Pancreas (tissue), 10 donors: ENCODE results near the gene PTGER3. TPM values are rescaled to one million over a fixed set of nuclear protein-coding genes. Genes with fewer than 3 reads are reported as not detected.

ENCODE experiments used
- ATAC-seq, 4 donors: fragments of 200-7000 bp; cut with Tn5 transposase; one replicate each; pipeline versions ENCODE4 v1.8.0 to v1.9.1; 2020; ENCODE audit warnings: mild to moderate bottlenecking in 4 of 4, moderate library complexity in 4 of 4
- DNase-seq, 6 donors: peaks; one replicate each; pipeline ENCODE4 v3.0.0-alpha.2; 2020
- FAIRE-seq: peaks from 2 replicates; lab custom pipeline; 2012; peaks lifted over from hg19 to GRCh38; lab: Jason Lieb, UNC
- H3K27ac ChIP-seq, 4 donors: fragments of 200-600 bp; sonication (generic); 1 replicate in 3 of 4; 2 replicates in 1 of 4; pipeline versions ENCODE4 v1.5.0 to v1.8.0; 2020
- H3K27me3 ChIP-seq, 4 donors: fragments of 200-600 bp; one replicate each; pipeline ENCODE4 v1.8.0; 2021
- H3K36me3 ChIP-seq, 3 donors: fragments of 200-600 bp; sonication (generic) in 1 of 3; one replicate each; pipeline versions ENCODE4 v1.5.0 to v1.8.0; 2020 to 2021
- H3K4me1 ChIP-seq, 3 donors: fragments of 200-600 bp; one replicate each; pipeline ENCODE4 v1.8.0; 2021
- H3K4me3 ChIP-seq, 4 donors: fragments of 200-600 bp; sonication (generic) in 2 of 4; one replicate each; pipeline versions ENCODE4 v1.5.0 to v1.8.0; 2020 to 2021
- H3K9me3 ChIP-seq, 4 donors: fragments of 200-600 bp; one replicate each; pipeline ENCODE4 v1.8.0; 2021
- WGBS, 2 donors: extraction: QIAGEN DNeasy Blood & Tissue Kit; methylation state at CpG; one replicate each; pipeline ENCODE4 v1.1.7; 2013; 5-methylcytosine and 5-hydroxymethylcytosine counted together
- intact Hi-C, 3 donors: fragments of 100-400 bp; cut with DNase I; formaldehyde crosslinking; loops; one replicate each; pipeline versions ENCODE4 v1.11.1 to v1.14.2; 2022
- polyA plus RNA-seq, 2 donors: library from polyadenylated mRNA; stranded (reverse); fragments of 200-250 nt; gene quantifications; one replicate each; pipeline ENCODE4 v1.2.3, GENCODE V29; 2013
- total RNA-seq, 6 donors: library from RNA; stranded (reverse); fragmentation: NEBNext Ultra II Directional in 4 of 6; extraction: Animal tissue kit (Norgen Biotek cat#: 25700) in 4 of 6; gene quantifications; one replicate each; pipeline versions ENCODE4 v1.2.1 to v1.2.4, GENCODE V29; 2021 to 2023
- TF ChIP-seq, protein P1 (sequence below), 4 donors: fragments of 200-600 bp; sonication (generic) in 3 of 4; IDR thresholded peaks; one replicate each; pipeline versions ENCODE4 v1.5.0 to v1.8.0; 2021; ENCODE audit warnings: antibody characterized with exemption in 4 of 4
- donor health status: healthy with polysubstance abuse.
- donor health status: DM: no; HTN: no; CAD: no; lungs with moderate emphysema.
- donor health status: DM: no; HTN: no; CAD: no.
- donor health status: control.
- donor health status: control.
- donor health status: Bipolar disorder and iron deficiency.
- donor health status: DM: yes; HTN: yes; CAD: no.
- donor health status: DM: no; HTN: no; CAD: no.
- donor health status: DM: no; HTN: no; CAD: no.
- donor health status: DM: yes; HTN: yes; CAD: no.

The PTGER3 gene
- total and polyA plus RNA-seq, 8 donors, result 3.2 to 7.7 (median 6.0) TPM

DNA sequence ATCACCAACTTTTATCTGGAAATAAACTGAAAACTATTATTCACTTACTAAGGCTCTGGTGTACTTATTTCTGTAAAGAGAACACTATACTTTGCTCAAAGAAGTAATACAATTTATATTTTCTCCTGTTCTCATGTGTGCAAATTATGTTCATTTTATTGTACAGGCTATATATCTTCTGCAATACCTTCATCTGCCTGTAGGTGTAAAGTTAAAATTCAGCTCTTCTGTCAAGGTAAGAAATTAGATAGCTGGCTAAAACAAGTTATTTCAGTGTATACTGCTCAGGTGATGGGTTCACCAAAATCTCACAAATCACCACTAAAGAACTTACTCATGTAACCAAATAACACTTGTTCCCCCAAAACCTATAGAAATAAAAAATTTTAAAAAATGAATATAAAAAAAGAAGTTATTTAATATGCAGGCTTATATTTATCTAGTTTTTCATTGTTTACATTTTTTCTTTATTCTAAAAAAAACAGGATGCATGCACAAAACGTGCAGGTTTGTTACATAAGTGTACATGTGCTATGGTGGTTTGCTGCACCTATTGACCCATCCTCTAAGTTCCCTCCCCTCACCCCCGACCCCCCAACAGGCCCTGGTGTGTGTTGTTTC, 81.5 kb downstream of the PTGER3 start:
- H3K36me3 ChIP-seq, result no peaks in the 10 kb centered on the region
- H3K27ac ChIP-seq, result no peak overlapping the region
- no peak overlapping the region for H3K4me3 ChIP-seq
- DNase-seq, result no peak
- TF ChIP-seq, protein P1, sequence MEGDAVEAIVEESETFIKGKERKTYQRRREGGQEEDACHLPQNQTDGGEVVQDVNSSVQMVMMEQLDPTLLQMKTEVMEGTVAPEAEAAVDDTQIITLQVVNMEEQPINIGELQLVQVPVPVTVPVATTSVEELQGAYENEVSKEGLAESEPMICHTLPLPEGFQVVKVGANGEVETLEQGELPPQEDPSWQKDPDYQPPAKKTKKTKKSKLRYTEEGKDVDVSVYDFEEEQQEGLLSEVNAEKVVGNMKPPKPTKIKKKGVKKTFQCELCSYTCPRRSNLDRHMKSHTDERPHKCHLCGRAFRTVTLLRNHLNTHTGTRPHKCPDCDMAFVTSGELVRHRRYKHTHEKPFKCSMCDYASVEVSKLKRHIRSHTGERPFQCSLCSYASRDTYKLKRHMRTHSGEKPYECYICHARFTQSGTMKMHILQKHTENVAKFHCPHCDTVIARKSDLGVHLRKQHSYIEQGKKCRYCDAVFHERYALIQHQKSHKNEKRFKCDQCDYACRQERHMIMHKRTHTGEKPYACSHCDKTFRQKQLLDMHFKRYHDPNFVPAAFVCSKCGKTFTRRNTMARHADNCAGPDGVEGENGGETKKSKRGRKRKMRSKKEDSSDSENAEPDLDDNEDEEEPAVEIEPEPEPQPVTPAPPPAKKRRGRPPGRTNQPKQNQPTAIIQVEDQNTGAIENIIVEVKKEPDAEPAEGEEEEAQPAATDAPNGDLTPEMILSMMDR (IDR thresholded peaks at IDR 0.05), result peak in 3 of 4 donors; percentile 25 to 44 (median 31)
- no peak for FAIRE-seq
- H3K9me3 ChIP-seq, result no peaks in the 10 kb centered on the region
- ATAC-seq, result no peak
- intact Hi-C loops, result loop anchor here in 1 of 3 donors (10.0 kb wide), 1 partner anchor 391 kb away; no protein-coding TSS in a partner anchor
- H3K27me3 ChIP-seq, result no peaks in the 10 kb centered on the region
- 59 to 62% methylated on average over 2 of the region's 2 CpGs for WGBS, 2 donors
- H3K4me1 ChIP-seq, result no peaks in the 10 kb centered on the region

DNA sequence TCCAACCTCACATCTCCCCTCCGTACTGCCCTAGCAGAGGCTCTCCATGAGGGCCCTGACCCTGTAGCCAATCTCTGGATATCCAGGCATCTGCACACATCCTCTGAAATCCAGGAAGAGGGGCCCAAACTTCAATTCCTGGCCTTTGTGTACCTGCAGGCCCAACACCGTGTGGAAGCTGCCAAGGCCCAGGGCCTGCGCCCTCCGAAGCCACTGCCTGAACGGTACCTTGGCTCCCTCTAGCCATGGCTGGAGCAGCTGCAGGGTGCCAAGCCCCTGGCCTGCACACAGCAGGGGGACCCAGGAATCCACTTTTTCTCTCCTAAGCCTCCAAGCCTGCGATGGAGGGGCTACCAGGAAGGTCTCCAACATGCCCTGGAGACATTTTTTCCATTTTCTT, 84.2 kb downstream of the PTGER3 start:
- no peaks in the 10 kb centered on the region for H3K36me3 ChIP-seq
- WGBS, 2 donors, result 89 to 94% methylated on average over 6 of the region's 6 CpGs
- no peaks in the 10 kb centered on the region for H3K27me3 ChIP-seq
- TF ChIP-seq, protein P1 (IDR thresholded peaks at IDR 0.05), result no peak
- FAIRE-seq, result no peak
- no peaks in the 10 kb centered on the region for H3K9me3 ChIP-seq
- no peak overlapping the region for H3K4me3 ChIP-seq
- no peak overlapping the region for H3K27ac ChIP-seq
- no peaks in the 10 kb centered on the region for H3K4me1 ChIP-seq
- no peak for ATAC-seq
- intact Hi-C loops, result loop anchor here in 1 of 3 donors (10.0 kb wide), 1 partner anchor 389 kb away; no protein-coding TSS in a partner anchor
- peak in 1 of 6 donors; percentile 41 for DNase-seq

DNA sequence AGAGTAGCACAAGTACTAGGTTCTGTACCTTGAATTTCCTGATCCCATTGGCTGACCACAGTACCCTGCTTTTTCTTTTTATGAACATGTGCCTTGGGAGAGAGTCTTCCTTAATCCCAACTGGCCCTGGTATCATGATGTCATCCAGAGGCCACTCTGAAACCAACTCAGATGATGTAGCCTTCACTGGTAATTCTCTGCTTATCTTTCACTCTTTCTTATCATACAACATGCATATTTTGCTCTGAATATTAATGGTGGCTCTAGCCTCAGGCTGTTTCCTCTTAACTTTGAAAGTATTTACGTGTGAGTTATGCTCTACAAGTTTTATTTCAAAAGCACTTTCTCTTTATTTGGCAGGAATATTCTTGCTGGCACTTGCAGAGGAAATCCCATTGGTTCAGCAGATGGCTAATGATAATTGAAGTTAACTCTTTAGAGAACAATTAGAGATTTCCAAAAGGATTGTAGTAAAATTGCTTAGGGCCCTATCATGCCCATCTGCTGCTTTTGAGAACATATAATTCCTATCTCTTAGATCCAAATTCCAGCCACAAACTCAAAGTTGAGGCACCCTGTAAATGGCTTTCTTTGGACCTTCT, 86.1 kb downstream of the PTGER3 start:
- no peaks in the 10 kb centered on the region for H3K36me3 ChIP-seq
- TF ChIP-seq, protein P1 (IDR thresholded peaks at IDR 0.05), result no peak
- H3K4me3 ChIP-seq, result no peak overlapping the region
- intact Hi-C loops, result loop anchor here in 1 of 3 donors (10.0 kb wide), 1 partner anchor 387 kb away; no protein-coding TSS in a partner anchor
- 81 to 85% methylated on average over 1 of the region's 1 CpG for WGBS, 2 donors
- H3K27ac ChIP-seq, result no peak overlapping the region
- no peaks in the 10 kb centered on the region for H3K9me3 ChIP-seq
- no peaks in the 10 kb centered on the region for H3K27me3 ChIP-seq
- no peak for DNase-seq
- no peak for ATAC-seq
- H3K4me1 ChIP-seq, result no peaks in the 10 kb centered on the region
- no peak for FAIRE-seq

DNA sequence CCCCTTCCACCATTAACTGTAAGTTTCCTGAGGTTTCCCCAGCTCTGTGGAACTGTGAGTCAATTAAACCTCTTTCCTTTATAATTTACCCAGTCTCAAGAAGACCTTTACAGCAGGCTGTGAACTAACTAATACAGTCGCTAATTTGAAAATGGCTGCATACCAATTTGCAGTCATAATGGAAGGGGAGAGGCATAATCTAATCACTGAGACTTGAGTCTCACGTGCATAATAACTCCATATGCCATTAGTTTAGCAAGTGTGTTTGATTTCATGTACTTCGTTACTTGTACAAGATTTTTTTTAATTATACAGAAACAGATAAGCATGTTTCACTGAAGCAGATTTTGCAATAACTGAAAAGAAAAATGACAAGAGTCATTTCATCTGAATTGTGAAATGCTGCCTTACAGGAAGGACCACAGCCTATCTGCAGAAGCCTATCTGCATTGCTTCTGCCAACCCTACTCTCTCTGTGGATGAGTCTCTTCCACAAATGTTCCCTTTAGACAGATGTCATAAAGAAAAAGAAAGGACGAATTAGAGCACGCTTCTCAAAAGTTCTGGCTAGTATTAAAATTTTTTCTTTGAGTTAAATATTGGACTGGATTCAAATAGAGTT, 99.1 kb downstream of the PTGER3 start:
- Histone ChIP-seq H3K27ac (no peak overlapping the region), H3K27me3 (no peaks in the 10 kb centered on the region), H3K4me3 (no peak overlapping the region), H3K9me3 (no peaks in the 10 kb centered on the region), H3K4me1 (peaks cover 0 to 7% (median 0%) of the 10 kb centered on the region in 3 donors), H3K36me3 (no peaks in the 10 kb centered on the region)
- no peak for FAIRE-seq
- no peak for DNase-seq
- 86 to 92% methylated on average over 5 of the region's 5 CpGs for WGBS, 2 donors
- peak in 1 of 4 donors; percentile 62 for ATAC-seq
- intact Hi-C loops, result no loop called here
- TF ChIP-seq, protein P1 (IDR thresholded peaks at IDR 0.05), result no peak
